ENCODE measurements around the gene GRID1.

DNA sequence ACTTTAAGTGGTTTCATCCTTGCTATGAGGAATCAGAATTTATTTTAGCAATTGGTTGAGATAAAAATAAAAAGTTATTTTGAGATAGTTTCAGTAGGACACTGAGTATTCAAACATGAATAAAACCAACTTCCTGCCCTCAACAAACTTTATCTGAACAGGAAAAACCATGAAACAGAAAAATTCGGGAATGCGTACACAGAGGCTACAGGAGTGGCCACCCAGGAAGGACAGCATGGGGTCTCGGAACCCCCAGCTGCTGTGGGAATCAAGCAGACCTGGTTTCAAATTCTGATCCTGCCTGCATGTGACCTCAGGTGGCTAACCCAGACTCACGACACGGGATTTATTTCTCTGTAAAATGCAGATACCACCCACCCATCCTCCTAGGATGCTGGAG, 49.0 kb upstream of the GRID1 start:
- TF ChIP-seq, protein P1, sequence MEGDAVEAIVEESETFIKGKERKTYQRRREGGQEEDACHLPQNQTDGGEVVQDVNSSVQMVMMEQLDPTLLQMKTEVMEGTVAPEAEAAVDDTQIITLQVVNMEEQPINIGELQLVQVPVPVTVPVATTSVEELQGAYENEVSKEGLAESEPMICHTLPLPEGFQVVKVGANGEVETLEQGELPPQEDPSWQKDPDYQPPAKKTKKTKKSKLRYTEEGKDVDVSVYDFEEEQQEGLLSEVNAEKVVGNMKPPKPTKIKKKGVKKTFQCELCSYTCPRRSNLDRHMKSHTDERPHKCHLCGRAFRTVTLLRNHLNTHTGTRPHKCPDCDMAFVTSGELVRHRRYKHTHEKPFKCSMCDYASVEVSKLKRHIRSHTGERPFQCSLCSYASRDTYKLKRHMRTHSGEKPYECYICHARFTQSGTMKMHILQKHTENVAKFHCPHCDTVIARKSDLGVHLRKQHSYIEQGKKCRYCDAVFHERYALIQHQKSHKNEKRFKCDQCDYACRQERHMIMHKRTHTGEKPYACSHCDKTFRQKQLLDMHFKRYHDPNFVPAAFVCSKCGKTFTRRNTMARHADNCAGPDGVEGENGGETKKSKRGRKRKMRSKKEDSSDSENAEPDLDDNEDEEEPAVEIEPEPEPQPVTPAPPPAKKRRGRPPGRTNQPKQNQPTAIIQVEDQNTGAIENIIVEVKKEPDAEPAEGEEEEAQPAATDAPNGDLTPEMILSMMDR (IDR thresholded peaks at IDR 0.05 in 8 of 11, conservative IDR thresholded peaks at IDR 0.05 in 3 of 11): no peak
- TF ChIP-seq POLR2A (IDR thresholded peaks at IDR 0.05) (no peak), POLR2AphosphoS5 (IDR thresholded peaks at IDR 0.05) (no peak)
